T-helper 2 cell treated with Interferon-gamma antibody and Interleukin-4, amounts not matched to agents 5 μg/mL and 100 μg/mL, for 36 hours (primary cell): ENCODE data around the gene MEP1A.

Source experiments
- DNase-seq: peaks from one replicate; pipeline ENCODE4 v3.0.0; 2021; ENCODE audit warnings: low spot score
- H3K27ac Mint-ChIP-seq: one replicate; pipeline ENCODE4 v1.8.0; 2021; ENCODE audit warnings: mild to moderate bottlenecking, mixed read lengths
- H3K27me3 Mint-ChIP-seq: one replicate; pipeline ENCODE4 v1.8.0; 2021; ENCODE audit warnings: low read depth, mixed read lengths
- H3K36me3 Mint-ChIP-seq: one replicate; pipeline ENCODE4 v1.8.0; 2021; ENCODE audit warnings: low read depth, mixed read lengths
- H3K4me1 Mint-ChIP-seq: one replicate; pipeline ENCODE4 v1.8.0; 2021; ENCODE audit warnings: low read depth, mixed read lengths
- H3K4me3 Mint-ChIP-seq: one replicate; pipeline ENCODE4 v1.8.0; 2022; ENCODE audit warnings: mild to moderate bottlenecking, moderate library complexity, mixed read lengths
- H3K9me3 Mint-ChIP-seq: one replicate; pipeline ENCODE4 v1.8.0; 2021; ENCODE audit warnings: mixed read lengths

The MEP1A gene

DNA sequence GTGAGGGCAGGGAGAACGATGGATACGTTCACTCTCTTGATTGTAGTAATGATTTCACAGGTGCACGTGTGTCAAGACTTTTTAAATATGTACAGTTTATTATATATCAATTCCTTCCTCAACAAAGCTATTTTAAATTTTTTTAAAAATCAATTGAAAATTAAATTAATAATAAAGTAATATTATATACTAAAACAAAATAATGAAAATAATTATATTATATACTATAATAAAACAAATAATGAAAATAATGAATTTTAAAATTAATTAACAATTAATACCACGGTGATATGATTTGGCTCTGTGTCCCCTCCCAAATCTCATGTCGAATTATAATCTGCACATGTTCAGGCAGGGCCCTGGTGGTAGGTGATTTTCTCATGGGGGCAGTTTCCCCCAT lies 85.8 kb downstream of the MEP1A start:
- Mint-ChIP-seq H3K9me3 (no peaks in the 10 kb centered on the region), H3K27me3 (peaks cover 6% of the 10 kb centered on the region), H3K27ac (no peak overlapping the region), H3K36me3 (no peaks in the 10 kb centered on the region), H3K4me3 (no peak overlapping the region), H3K4me1 (no peaks in the 10 kb centered on the region)
- no peak for DNase-seq

DNA sequence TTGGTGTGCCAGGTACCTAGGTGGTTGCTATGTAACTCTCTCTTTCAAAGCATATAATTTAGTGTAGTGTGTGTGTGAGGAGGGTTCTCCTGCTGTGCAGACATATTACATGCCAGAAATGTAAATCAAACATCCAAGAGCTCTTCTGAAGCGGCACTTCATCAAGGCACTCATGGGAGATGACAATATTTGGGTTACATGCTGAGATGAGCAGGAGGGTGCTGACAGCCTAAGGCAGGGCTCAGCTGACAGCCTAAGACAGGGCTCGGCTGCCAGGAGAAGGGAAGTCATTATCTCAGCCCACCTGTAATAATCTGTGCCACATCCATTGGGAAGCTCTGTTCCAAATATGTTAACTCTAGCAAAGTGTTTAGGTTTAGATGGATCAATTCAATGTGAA lies 89.5 kb downstream of the MEP1A start:
- H3K27ac Mint-ChIP-seq, result no peak overlapping the region
- no peaks in the 10 kb centered on the region for H3K36me3 Mint-ChIP-seq
- H3K27me3 Mint-ChIP-seq, result no peaks in the 10 kb centered on the region
- no peak overlapping the region for H3K4me3 Mint-ChIP-seq
- DNase-seq, result no peak
- H3K9me3 Mint-ChIP-seq, result no peaks in the 10 kb centered on the region
- H3K4me1 Mint-ChIP-seq, result no peaks in the 10 kb centered on the region

DNA sequence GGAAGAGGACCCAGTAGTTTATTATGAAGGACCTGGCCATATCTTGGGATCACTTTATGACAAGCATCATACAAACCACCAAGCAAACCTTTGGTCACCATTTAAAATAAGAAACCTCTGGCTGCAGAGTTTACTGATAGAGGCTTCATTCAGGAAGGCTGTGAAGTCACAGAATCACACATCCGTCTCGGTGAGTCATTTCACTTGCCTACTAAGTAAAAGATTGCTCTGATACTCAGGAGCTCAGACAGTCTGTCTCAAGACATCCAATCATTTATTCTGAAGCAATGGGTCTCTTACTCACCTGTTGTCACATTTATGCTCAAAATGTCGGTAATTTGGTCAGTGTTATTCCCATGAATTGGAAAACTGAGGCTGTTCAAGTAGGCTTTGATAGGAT lies 94.8 kb downstream of the MEP1A start:
- H3K4me1 Mint-ChIP-seq, result no peaks in the 10 kb centered on the region
- H3K27me3 Mint-ChIP-seq, result peaks cover 3% of the 10 kb centered on the region
- no peaks in the 10 kb centered on the region for H3K36me3 Mint-ChIP-seq
- no peak overlapping the region for H3K27ac Mint-ChIP-seq
- no peaks in the 10 kb centered on the region for H3K9me3 Mint-ChIP-seq
- no peak for DNase-seq
- no peak overlapping the region for H3K4me3 Mint-ChIP-seq

DNA sequence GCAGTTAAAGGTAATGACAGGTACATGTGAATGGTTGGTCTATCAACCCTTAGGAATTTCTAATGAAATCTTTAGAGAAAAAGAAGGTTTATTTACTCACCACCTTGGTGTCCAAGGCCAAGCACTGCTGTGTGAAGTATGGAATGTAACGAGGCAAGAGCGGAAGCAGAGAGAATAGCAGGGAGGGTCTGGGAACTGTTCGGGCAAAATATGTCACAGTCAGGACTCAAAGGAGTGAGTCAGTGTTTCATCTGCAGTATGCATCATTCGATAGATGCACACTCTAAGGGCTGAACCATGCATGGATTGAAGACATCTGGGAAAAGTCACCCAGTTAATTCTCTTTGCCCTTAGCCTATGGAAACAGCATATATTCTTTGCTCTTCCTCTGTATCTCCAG lies 95.4 kb downstream of the MEP1A start:
- Mint-ChIP-seq H3K27me3 (peaks cover 3% of the 10 kb centered on the region), H3K36me3 (no peaks in the 10 kb centered on the region), H3K27ac (no peak overlapping the region), H3K9me3 (no peaks in the 10 kb centered on the region), H3K4me1 (no peaks in the 10 kb centered on the region), H3K4me3 (no peak overlapping the region)
- DNase-seq, result no peak
